Mesenchymal stem cell (in vitro differentiated cells and primary cell): ENCODE data around the gene PCNT.

Source experiments
- DNase-seq: peaks from one replicate; pipeline ENCODE4 v3.0.0-alpha.2; 2013
- H2AFZ ChIP-seq: one replicate; pipeline ENCODE4 v1.6.1; 2013; ENCODE audit warnings: low read depth, mild to moderate bottlenecking, control low read depth, inconsistent platforms, low read length, moderate library complexity
- H2AK5ac ChIP-seq: 2 replicates; pipeline ENCODE4 v1.6.1; 2013; ENCODE audit warnings: low read length, moderate library complexity, mild to moderate bottlenecking, inconsistent platforms; ENCODE audit not compliant: severe bottlenecking
- H2BK120ac ChIP-seq: one replicate; pipeline ENCODE4 v1.6.1; 2013; ENCODE audit warnings: low read depth, mild to moderate bottlenecking, inconsistent platforms, low read length, moderate library complexity
- H2BK12ac ChIP-seq, 2 experiments: one replicate each; pipeline ENCODE4 v1.6.1; 2013; ENCODE audit warnings: inconsistent platforms in 2 of 2, low read length in 2 of 2, mild to moderate bottlenecking in 2 of 2, moderate library complexity in 2 of 2, control low read depth in 1 of 2
- H2BK15ac ChIP-seq: one replicate; pipeline ENCODE4 v1.6.1; 2013; ENCODE audit warnings: mild to moderate bottlenecking, low read depth, inconsistent platforms; ENCODE audit not compliant: poor library complexity, severe bottlenecking
- H2BK5ac ChIP-seq: 2 replicates; pipeline ENCODE4 v1.6.1; 2013; ENCODE audit warnings: low read depth, mild to moderate bottlenecking, low read length, control low read depth, inconsistent platforms; ENCODE audit not compliant: poor library complexity, severe bottlenecking
- H3K14ac ChIP-seq, 2 experiments: one replicate each; pipeline ENCODE4 v1.6.1; 2013; ENCODE audit warnings: inconsistent platforms in 2 of 2, low read length in 2 of 2, control low read depth in 1 of 2, mild to moderate bottlenecking in 1 of 2, moderate library complexity in 1 of 2
- H3K18ac ChIP-seq, 2 experiments: one replicate each; pipeline ENCODE4 v1.6.1; 2013; ENCODE audit warnings: inconsistent platforms in 2 of 2, low read length in 2 of 2, control low read depth in 1 of 2, low read depth in 1 of 2, mild to moderate bottlenecking in 1 of 2
- H3K23ac ChIP-seq, 2 experiments: one replicate each; pipeline ENCODE4 v1.6.1; 2013; ENCODE audit warnings: inconsistent platforms in 2 of 2, low read length in 2 of 2, mild to moderate bottlenecking in 2 of 2, moderate library complexity in 2 of 2, control low read depth in 1 of 2
- H3K27ac ChIP-seq: 2 replicates; pipeline ENCODE4 v1.5.1; 2013; ENCODE audit warnings: mild to moderate bottlenecking, moderate library complexity, low read length, control low read depth, inconsistent platforms; ENCODE audit not compliant: poor library complexity, severe bottlenecking
- H3K27me3 ChIP-seq, 2 experiments: 2 replicates each; pipeline versions ENCODE4 v1.6.1 to v1.7.0; 2013; ENCODE audit warnings: low read length in 2 of 2, mild to moderate bottlenecking in 2 of 2, moderate library complexity in 2 of 2, control low read depth in 1 of 2, inconsistent platforms in 1 of 2; ENCODE audit not compliant: control insufficient read depth in 1 of 2, insufficient read depth in 1 of 2
- H3K36me3 ChIP-seq, 2 experiments: 2 replicates each; pipeline versions ENCODE4 v1.6.1 to v1.7.0; 2013; ENCODE audit warnings: low read length in 2 of 2, control low read depth in 1 of 2, inconsistent platforms in 1 of 2, low read depth in 1 of 2, mild to moderate bottlenecking in 1 of 2; ENCODE audit not compliant: insufficient read depth in 2 of 2, control insufficient read depth in 1 of 2
- H3K4ac ChIP-seq, 2 experiments: one replicate each; pipeline ENCODE4 v1.6.1; 2013; ENCODE audit warnings: inconsistent platforms in 2 of 2, low read length in 2 of 2, mild to moderate bottlenecking in 2 of 2, moderate library complexity in 2 of 2, control low read depth in 1 of 2, low read depth in 1 of 2
- H3K4me1 ChIP-seq: 2 replicates; pipeline ENCODE4 v1.6.1; 2013; ENCODE audit warnings: low read depth, low read length, control low read depth; ENCODE audit not compliant: control insufficient read depth, insufficient read depth
- H3K4me2 ChIP-seq: 2 replicates; pipeline ENCODE4 v1.6.1; 2013; ENCODE audit warnings: low read length, mild to moderate bottlenecking, inconsistent platforms; ENCODE audit not compliant: poor library complexity, severe bottlenecking
- H3K4me3 ChIP-seq, 2 experiments: 2 replicates each; pipeline versions ENCODE4 v1.5.1 to v1.7.0; 2013; ENCODE audit warnings: low read length in 2 of 2, mild to moderate bottlenecking in 2 of 2, control low read depth in 1 of 2, low read depth in 1 of 2; ENCODE audit not compliant: insufficient read depth in 1 of 2
- H3K79me1 ChIP-seq: replicated peaks from 2 replicates; pipeline ENCODE4 v1.6.1; 2013; ENCODE audit warnings: mild to moderate bottlenecking, control low read depth, low read length, inconsistent platforms; ENCODE audit not compliant: poor library complexity, severe bottlenecking
- H3K9ac ChIP-seq: 2 replicates; pipeline ENCODE4 v1.7.0; 2013; ENCODE audit warnings: mild to moderate bottlenecking, low read length, moderate library complexity
- H3K9me3 ChIP-seq: 2 replicates; pipeline ENCODE4 v1.7.0; 2013; ENCODE audit warnings: mild to moderate bottlenecking, low read length; ENCODE audit not compliant: control insufficient read depth
- H4K8ac ChIP-seq: one replicate; pipeline ENCODE4 v1.6.1; 2013; ENCODE audit warnings: inconsistent platforms, mild to moderate bottlenecking, low read length, moderate library complexity
- H4K91ac ChIP-seq: one replicate; pipeline ENCODE4 v1.6.1; 2013; ENCODE audit warnings: mild to moderate bottlenecking, low read length, inconsistent platforms
- WGBS: methylation state at CpG from one replicate; pipeline ENCODE4 v1.1.7; 2013; ENCODE audit warnings: mixed read lengths; 5-methylcytosine and 5-hydroxymethylcytosine counted together

Gene PCNT

GRCh38 chr21:46289655-46290179, 34.2 kb upstream of the PCNT start:
- Histone ChIP-seq H3K79me1 (peaks cover 13% of the 10 kb centered on the region), H2BK120ac (no peak overlapping the region), H2AK5ac (no peak overlapping the region), H3K23ac (peak overlapping the region in 1 of 2 experiments; percentile 96), H3K4ac (peak overlapping the region in 1 of 2 experiments; percentile 49), H3K27ac (no peak overlapping the region), H4K8ac (no peak overlapping the region), H3K4me1 (peaks cover 3% of the 10 kb centered on the region), H3K4me3 (no peak overlapping the region), H2BK15ac (no peak overlapping the region), H2BK12ac (no peak overlapping the region), H3K36me3 (peaks cover 10 to 24% of the 10 kb centered on the region in 2 experiments), H2BK5ac (no peak overlapping the region), H3K18ac (no peak overlapping the region), H4K91ac (no peak overlapping the region), H3K9ac (no peak overlapping the region), H3K27me3 (no peaks in the 10 kb centered on the region), H3K4me2 (no peak overlapping the region), H3K14ac (peak overlapping the region in 1 of 2 experiments; percentile 41), H3K9me3 (no peaks in the 10 kb centered on the region), H2AFZ (no peak overlapping the region)
- 78% methylated on average over 6 of the region's 6 CpGs for WGBS
- no peak for DNase-seq

DNA sequence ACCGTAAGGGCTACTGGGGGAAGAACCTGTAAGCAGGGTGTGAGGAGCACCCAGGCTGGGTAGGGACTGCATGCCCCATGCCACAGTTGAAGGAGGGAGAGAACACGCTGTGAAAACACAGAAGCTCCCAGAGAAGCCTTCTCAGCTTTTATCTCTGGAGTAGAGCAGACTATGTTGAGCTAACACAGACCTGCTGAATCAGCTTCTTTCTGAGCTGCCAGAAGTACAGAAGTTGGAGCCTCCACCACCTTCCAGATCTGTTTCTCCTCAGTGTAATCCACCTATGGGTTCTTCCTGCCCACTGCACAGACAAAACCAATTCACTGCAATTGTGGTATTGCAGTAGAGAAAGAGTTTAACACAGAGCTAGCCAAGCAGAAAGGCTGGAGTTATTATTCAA, 32.4 kb upstream of the PCNT start:
- Histone ChIP-seq H2BK15ac (no peak overlapping the region), H2AFZ (no peak overlapping the region), H3K4me1 (peaks cover 16% of the 10 kb centered on the region), H3K4me3 (no peak overlapping the region), H2BK120ac (no peak overlapping the region), H2AK5ac (no peak overlapping the region), H3K27ac (no peak overlapping the region), H4K8ac (no peak overlapping the region), H4K91ac (no peak overlapping the region), H3K4ac (no peak overlapping the region), H2BK5ac (no peak overlapping the region), H3K18ac (no peak overlapping the region), H2BK12ac (no peak overlapping the region), H3K14ac (no peak overlapping the region), H3K9ac (no peak overlapping the region), H3K9me3 (no peaks in the 10 kb centered on the region), H3K79me1 (peaks cover 13% of the 10 kb centered on the region), H3K23ac (no peak overlapping the region), H3K4me2 (no peak overlapping the region), H3K36me3 (peaks cover 10 to 22% of the 10 kb centered on the region in 2 experiments), H3K27me3 (no peaks in the 10 kb centered on the region)
- no peak for DNase-seq
- WGBS = 98% methylated on average over 2 of the region's 2 CpGs

- Histone ChIP-seq H4K91ac (peak overlapping the region; percentile 61), H3K4me2 (peak overlapping the region; percentile 51), H2BK120ac (no peak overlapping the region), H3K9me3 (no peaks in the 10 kb centered on the region), H2BK12ac (no peak overlapping the region), H3K23ac (no peak overlapping the region), H4K8ac (peak overlapping the region; percentile 80), H3K18ac (peak overlapping the region in 1 of 2 experiments; percentile 14), H2AFZ (no peak overlapping the region), H3K9ac (peak overlapping the region; percentile 85), H3K27me3 (no peaks in the 10 kb centered on the region), H2AK5ac (peak overlapping the region; percentile 75), H3K27ac (peak overlapping the region; percentile 76), H3K4ac (peak overlapping the region in 1 of 2 experiments; percentile 13), H2BK5ac (peak overlapping the region; percentile 9), H3K14ac (no peak overlapping the region), H2BK15ac (no peak overlapping the region), H3K4me1 (peaks cover 16% of the 10 kb centered on the region), H3K79me1 (peaks cover 9% of the 10 kb centered on the region), H3K4me3 (peak overlapping the region in 1 of 2 experiments; percentile 33), H3K36me3 (peaks cover 16 to 26% of the 10 kb centered on the region in 2 experiments)
- WGBS = 72% methylated on average over 6 of the region's 10 CpGs
- DNase-seq = peak; percentile 39
Observed at GRCh38 chr21:46294647-46295176, 29.2 kb upstream of the PCNT start.

GRCh38 chr21:46295177-46295770, 28.7 kb upstream of the PCNT start:
- H3K4me1 ChIP-seq = peaks cover 14% of the 10 kb centered on the region
- H3K4me2 ChIP-seq = no peak overlapping the region
- DNase-seq = no peak
- no peaks in the 10 kb centered on the region for H3K27me3 ChIP-seq
- peaks cover 13 to 27% of the 10 kb centered on the region in 2 experiments for H3K36me3 ChIP-seq
- 66% methylated on average over 8 of the region's 9 CpGs for WGBS
- no peak overlapping the region for H3K23ac ChIP-seq
- H3K4me3 ChIP-seq = peak overlapping the region in 1 of 2 experiments; percentile 33
- H3K9ac ChIP-seq = peak overlapping the region; percentile 85
- H2BK15ac ChIP-seq = no peak overlapping the region
- peaks cover 6% of the 10 kb centered on the region for H3K79me1 ChIP-seq
- peak overlapping the region in 1 of 2 experiments; percentile 64 for H3K14ac ChIP-seq
- H3K27ac ChIP-seq = peak overlapping the region; percentile 76
- no peak overlapping the region for H2BK12ac ChIP-seq
- peak overlapping the region; percentile 61 for H4K91ac ChIP-seq
- peak overlapping the region in 1 of 2 experiments; percentile 13 for H3K4ac ChIP-seq
- H2BK120ac ChIP-seq = no peak overlapping the region
- H3K18ac ChIP-seq = peak overlapping the region in 1 of 2 experiments; percentile 14
- no peak overlapping the region for H2AFZ ChIP-seq
- H4K8ac ChIP-seq = peak overlapping the region; percentile 80
- H2AK5ac ChIP-seq = peak overlapping the region; percentile 75
- peak overlapping the region; percentile 62 for H2BK5ac ChIP-seq
- no peaks in the 10 kb centered on the region for H3K9me3 ChIP-seq
